Karpas-422 (cell line): ENCODE data around the gene C1QTNF9B. TPM values are rescaled to one million over a fixed set of nuclear protein-coding genes. Genes with fewer than 3 reads are reported as not detected.

ENCODE experiments used
- DNase-seq: peaks from one replicate; pipeline ENCODE4 v3.0.0-alpha.2; 2015
- H2AFZ ChIP-seq: fragments of 200-600 bp; sonication (generic); 2 replicates; pipeline ENCODE4 v1.6.1; 2014; ENCODE audit warnings: antibody characterized with exemption, low read length, mixed read lengths
- H3K27ac ChIP-seq: fragments of 200-600 bp; sonication (generic); 2 replicates; pipeline ENCODE4 v1.5.1; 2014; ENCODE audit warnings: mild to moderate bottlenecking, low read length, moderate library complexity
- H3K27me3 ChIP-seq: fragments of 200-600 bp; sonication (generic); 2 replicates; pipeline ENCODE4 v1.6.1; 2014; ENCODE audit warnings: low read length, mixed read lengths
- H3K36me3 ChIP-seq: fragments of 200-600 bp; sonication (generic); 2 replicates; pipeline ENCODE4 v1.6.1; 2014; ENCODE audit warnings: low read length, mixed read lengths; ENCODE audit not compliant: insufficient read depth
- H3K4me1 ChIP-seq: fragments of 200-600 bp; sonication (generic); 2 replicates; pipeline ENCODE4 v1.6.1; 2014; ENCODE audit warnings: mild to moderate bottlenecking, low read length, mixed read lengths
- H3K4me2 ChIP-seq: fragments of 200-600 bp; sonication (generic); 2 replicates; pipeline ENCODE4 v1.6.1; 2014; ENCODE audit warnings: low read length, low read depth, mild to moderate bottlenecking; ENCODE audit not compliant: poor library complexity, severe bottlenecking
- H3K4me3 ChIP-seq: fragments of 200-600 bp; sonication (generic); 2 replicates; pipeline ENCODE4 v1.5.1; 2014; ENCODE audit warnings: mild to moderate bottlenecking, antibody characterized with exemption, low read length, mixed read lengths
- H3K79me2 ChIP-seq: fragments of 200-600 bp; sonication (generic); 2 replicates; pipeline ENCODE4 v1.6.1; 2014; ENCODE audit warnings: mild to moderate bottlenecking, low read length, mixed read lengths
- H3K9ac ChIP-seq: fragments of 200-600 bp; sonication (generic); 2 replicates; pipeline ENCODE4 v1.6.0; 2014; ENCODE audit warnings: low read length
- H3K9me2 ChIP-seq: fragments of 200-600 bp; sonication (generic), shearing (Covaris generic); replicated peaks from 2 replicates; pipeline ENCODE4 v1.6.0; 2014; ENCODE audit warnings: mild to moderate bottlenecking, low read length, moderate library complexity; ENCODE audit not compliant: insufficient read depth
- H3K9me3 ChIP-seq: fragments of 300-700, 200-600 bp; sonication (generic); 2 replicates; pipeline ENCODE4 v1.6.1; 2014; ENCODE audit warnings: low read length, mixed read lengths
- H4K20me1 ChIP-seq: fragments of 200-600 bp; sonication (generic); 2 replicates; pipeline ENCODE4 v1.6.1; 2014; ENCODE audit warnings: mild to moderate bottlenecking, antibody characterized with exemption, low read length, low read depth; ENCODE audit not compliant: insufficient read depth
- total RNA-seq: library from RNA; depleted of rRNA; stranded (reverse); fragments of >200 nt; shearing (Covaris generic); gene quantifications from 2 replicates; pipeline ENCODE4 v1.2.3, GENCODE V29; 2014; ENCODE audit warnings: low replicate concordance

C1QTNF9B gene
- total RNA-seq, 1 experiment from 2014 or later, result not detected

DNA sequence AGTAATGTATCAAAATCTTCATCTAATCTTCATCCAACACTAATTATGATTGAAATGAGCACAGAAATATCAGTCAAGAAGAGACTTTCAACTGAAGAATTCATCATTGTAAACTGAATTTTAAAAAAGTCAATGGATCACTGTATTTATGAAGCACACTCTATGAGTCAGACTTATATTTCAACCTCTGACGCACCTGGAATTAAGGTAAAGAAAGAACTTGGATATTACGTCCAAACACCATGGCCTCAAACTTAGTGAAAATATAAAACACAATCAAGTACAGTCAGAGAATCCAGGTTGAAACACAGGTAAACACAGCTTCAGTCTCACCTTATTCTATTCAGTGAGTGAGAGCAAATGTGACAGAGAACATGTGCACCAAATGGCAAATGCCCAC lies 47.6 kb downstream of the C1QTNF9B start:
- H3K4me1 ChIP-seq, result peaks cover 52% of the 10 kb centered on the region
- H3K27me3 ChIP-seq, result no peaks in the 10 kb centered on the region
- H3K9ac ChIP-seq, result no peak overlapping the region

DNA sequence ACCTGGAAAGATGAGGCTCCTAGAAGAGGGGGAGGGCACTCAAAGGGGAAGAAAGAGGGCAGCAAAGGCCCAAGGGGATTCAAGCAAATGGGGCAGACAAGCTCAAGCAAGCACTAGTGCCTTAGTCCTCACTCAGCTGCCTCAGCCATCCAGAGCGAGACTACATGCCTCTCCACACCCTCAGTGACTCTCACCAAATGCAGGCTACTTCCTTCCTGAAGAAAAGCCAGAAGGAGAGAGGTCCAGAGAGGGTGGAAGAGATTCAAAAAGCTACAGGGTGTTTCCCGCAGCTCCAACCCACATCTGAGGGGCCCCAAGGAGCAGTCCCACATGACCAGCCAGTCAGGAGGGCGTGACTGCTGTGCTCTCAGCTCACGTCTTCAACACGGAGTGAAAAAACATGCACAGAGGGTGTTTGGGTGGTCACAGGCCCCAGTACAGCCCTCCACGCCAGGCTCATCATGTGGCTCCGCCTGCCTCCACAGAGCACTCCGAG lies 48.6 kb downstream of the C1QTNF9B start:
- peak; percentile 77 for DNase-seq
- Histone ChIP-seq H3K36me3 (no peaks in the 10 kb centered on the region), H3K27me3 (no peaks in the 10 kb centered on the region), H3K4me3 (no peak overlapping the region), H3K27ac (no peak overlapping the region), H3K4me1 (peaks cover 52% of the 10 kb centered on the region), H3K9ac (no peak overlapping the region), H4K20me1 (peaks cover 62% of the 10 kb centered on the region), H3K9me3 (no peaks in the 10 kb centered on the region), H3K79me2 (no peaks in the 10 kb centered on the region), H3K9me2 (no peaks in the 10 kb centered on the region), H3K4me2 (peak overlapping the region; percentile 60), H2AFZ (no peak overlapping the region)

More for the DNA sequence above, 47.6 kb downstream of the C1QTNF9B start:
- Histone ChIP-seq H3K4me2 (no peak overlapping the region), H3K4me3 (no peak overlapping the region), H3K79me2 (no peaks in the 10 kb centered on the region), H4K20me1 (peaks cover 54% of the 10 kb centered on the region), H3K9me3 (no peaks in the 10 kb centered on the region), H3K9me2 (no peaks in the 10 kb centered on the region), H2AFZ (no peak overlapping the region), H3K36me3 (no peaks in the 10 kb centered on the region), H3K27ac (no peak overlapping the region)
- DNase-seq, result no peak

GRCh38 chr13:23848019-23848418 lies 49.3 kb downstream of the C1QTNF9B start:
- H3K27ac ChIP-seq, result no peak overlapping the region
- no peak overlapping the region for H3K4me3 ChIP-seq
- H2AFZ ChIP-seq, result no peak overlapping the region
- peaks cover 52% of the 10 kb centered on the region for H3K4me1 ChIP-seq
- no peak overlapping the region for H3K9ac ChIP-seq
- no peaks in the 10 kb centered on the region for H3K79me2 ChIP-seq
- no peaks in the 10 kb centered on the region for H3K9me2 ChIP-seq
- H3K4me2 ChIP-seq, result peak overlapping the region; percentile 60
- no peaks in the 10 kb centered on the region for H3K36me3 ChIP-seq
- H3K27me3 ChIP-seq, result no peaks in the 10 kb centered on the region
- H4K20me1 ChIP-seq, result peaks cover 65% of the 10 kb centered on the region
- no peaks in the 10 kb centered on the region for H3K9me3 ChIP-seq
- no peak for DNase-seq

DNA sequence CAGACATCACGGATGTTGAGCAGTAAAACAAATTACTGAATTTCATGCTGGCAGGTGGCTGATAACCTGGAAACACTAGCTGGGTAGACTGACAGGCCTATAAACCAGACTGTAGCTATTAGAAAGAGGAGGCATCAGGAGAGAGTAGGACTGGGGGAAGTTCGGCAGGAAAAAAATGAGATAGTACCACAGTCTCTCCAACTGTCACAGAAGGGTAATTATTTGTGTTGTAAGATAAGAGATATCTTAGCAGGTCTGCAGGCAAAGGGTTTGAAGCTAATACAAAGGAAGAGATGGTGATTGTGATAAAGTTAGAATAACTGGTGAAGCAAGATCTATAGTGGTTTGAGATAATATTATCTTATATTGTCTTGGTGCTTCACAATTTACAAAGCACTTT lies 49.8 kb downstream of the C1QTNF9B start:
- Histone ChIP-seq H3K36me3 (no peaks in the 10 kb centered on the region), H2AFZ (no peak overlapping the region), H3K4me2 (no peak overlapping the region), H3K79me2 (no peaks in the 10 kb centered on the region), H3K9ac (no peak overlapping the region), H3K27me3 (no peaks in the 10 kb centered on the region), H3K9me2 (no peaks in the 10 kb centered on the region), H4K20me1 (peaks cover 66% of the 10 kb centered on the region), H3K4me3 (no peak overlapping the region), H3K4me1 (peaks cover 52% of the 10 kb centered on the region), H3K9me3 (no peaks in the 10 kb centered on the region), H3K27ac (no peak overlapping the region)
- no peak for DNase-seq

DNA sequence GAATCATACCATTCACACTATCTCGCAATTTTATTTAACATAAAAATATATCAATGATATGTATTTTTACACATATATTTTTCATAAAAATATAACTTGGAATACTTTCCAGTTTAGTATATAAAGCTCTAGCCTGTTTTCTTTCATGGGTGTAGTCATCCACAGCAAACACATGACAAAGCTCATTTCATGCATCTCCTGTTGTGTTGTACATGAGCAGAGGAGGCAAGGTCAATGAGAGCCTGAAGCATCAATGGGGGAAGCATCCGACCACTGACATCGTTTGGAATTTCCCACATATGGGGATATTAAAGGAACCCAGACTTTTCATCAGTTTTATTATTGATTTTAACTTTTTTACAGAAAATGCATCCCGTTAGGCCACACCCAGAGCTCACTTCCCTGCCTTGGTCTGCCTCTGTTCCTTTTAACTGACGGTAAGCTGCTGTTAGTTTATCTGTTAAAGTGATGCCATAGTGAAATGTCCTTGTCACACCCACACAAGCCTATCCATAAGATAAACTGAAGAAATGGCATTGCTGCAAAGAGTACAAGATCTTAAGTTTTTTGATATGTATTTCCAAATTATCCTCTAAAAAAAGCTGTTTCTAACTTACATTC lies 52.1 kb downstream of the C1QTNF9B start:
- no peaks in the 10 kb centered on the region for H3K27me3 ChIP-seq
- no peak for DNase-seq
- H4K20me1 ChIP-seq, result peaks cover 71% of the 10 kb centered on the region
- H3K9me2 ChIP-seq, result no peaks in the 10 kb centered on the region
- no peak overlapping the region for H2AFZ ChIP-seq
- no peak overlapping the region for H3K4me3 ChIP-seq
- no peaks in the 10 kb centered on the region for H3K9me3 ChIP-seq
- peak overlapping the region; percentile 68 for H3K4me2 ChIP-seq
- H3K9ac ChIP-seq, result no peak overlapping the region
- no peaks in the 10 kb centered on the region for H3K79me2 ChIP-seq
- no peaks in the 10 kb centered on the region for H3K36me3 ChIP-seq
- H3K4me1 ChIP-seq, result peaks cover 51% of the 10 kb centered on the region
- H3K27ac ChIP-seq, result no peak overlapping the region

DNA sequence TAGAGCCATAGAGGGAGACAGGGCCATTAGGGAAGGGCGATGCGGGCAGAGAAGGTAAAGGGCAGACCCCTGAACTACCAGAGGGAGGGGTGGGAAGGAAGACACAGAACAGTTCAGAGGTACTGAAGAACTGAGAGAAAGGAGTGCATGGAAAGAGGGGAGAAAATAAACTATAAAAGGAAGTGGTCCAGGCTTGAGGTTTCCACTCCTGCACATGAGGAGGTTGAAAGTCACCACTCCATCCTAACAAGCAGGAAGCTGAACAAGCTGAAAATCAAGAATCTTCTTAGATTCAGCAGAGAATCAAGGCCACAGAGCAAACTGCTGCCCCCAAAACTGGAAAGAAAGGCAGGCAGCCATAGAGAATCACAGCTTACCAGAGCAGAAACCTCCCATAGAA lies 53.2 kb downstream of the C1QTNF9B start:
- Histone ChIP-seq H3K9me2 (no peaks in the 10 kb centered on the region), H2AFZ (no peak overlapping the region), H3K4me3 (no peak overlapping the region), H3K36me3 (no peaks in the 10 kb centered on the region), H3K9ac (no peak overlapping the region), H3K27ac (no peak overlapping the region), H4K20me1 (peaks cover 64% of the 10 kb centered on the region), H3K4me1 (peaks cover 40% of the 10 kb centered on the region), H3K4me2 (no peak overlapping the region), H3K27me3 (no peaks in the 10 kb centered on the region), H3K79me2 (no peaks in the 10 kb centered on the region), H3K9me3 (no peaks in the 10 kb centered on the region)
- DNase-seq, result no peak

DNA sequence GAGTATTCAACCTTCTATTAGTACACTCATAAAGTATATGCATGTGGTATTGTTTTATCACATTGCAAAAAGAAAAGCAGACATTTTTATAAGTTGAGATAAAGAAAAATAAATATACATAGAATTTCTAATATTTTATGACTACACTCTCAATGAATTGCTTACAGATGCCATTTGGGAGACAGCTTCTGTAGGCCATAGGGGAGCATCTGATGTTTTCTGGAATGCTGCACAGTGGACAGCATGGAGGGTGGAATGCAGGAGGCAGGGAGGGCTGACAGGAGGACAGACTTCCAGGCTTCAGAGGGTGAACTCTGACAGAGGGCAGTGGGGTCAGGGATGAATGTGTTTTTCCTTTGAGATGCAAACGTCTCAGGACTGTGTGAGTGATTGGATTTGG lies 53.9 kb downstream of the C1QTNF9B start:
- H3K4me3 ChIP-seq, result no peak overlapping the region
- DNase-seq, result no peak
- no peaks in the 10 kb centered on the region for H3K27me3 ChIP-seq
- H3K9ac ChIP-seq, result no peak overlapping the region
- no peaks in the 10 kb centered on the region for H3K36me3 ChIP-seq
- no peak overlapping the region for H3K4me2 ChIP-seq
- H3K27ac ChIP-seq, result no peak overlapping the region
- no peaks in the 10 kb centered on the region for H3K9me3 ChIP-seq
- peaks cover 62% of the 10 kb centered on the region for H4K20me1 ChIP-seq
- no peaks in the 10 kb centered on the region for H3K79me2 ChIP-seq
- H3K4me1 ChIP-seq, result peaks cover 33% of the 10 kb centered on the region
- no peak overlapping the region for H2AFZ ChIP-seq
- H3K9me2 ChIP-seq, result no peaks in the 10 kb centered on the region

- H3K9me3 ChIP-seq, result no peaks in the 10 kb centered on the region
- no peaks in the 10 kb centered on the region for H3K27me3 ChIP-seq
- H3K79me2 ChIP-seq, result no peaks in the 10 kb centered on the region
- H3K36me3 ChIP-seq, result no peaks in the 10 kb centered on the region
- H3K4me1 ChIP-seq, result peaks cover 23% of the 10 kb centered on the region
- H4K20me1 ChIP-seq, result peaks cover 53% of the 10 kb centered on the region
- no peaks in the 10 kb centered on the region for H3K9me2 ChIP-seq
- no peak overlapping the region for H3K4me2 ChIP-seq
- no peak for DNase-seq
- H2AFZ ChIP-seq, result no peak overlapping the region
- H3K9ac ChIP-seq, result no peak overlapping the region
- H3K27ac ChIP-seq, result no peak overlapping the region
- H3K4me3 ChIP-seq, result no peak overlapping the region
Observed at GRCh38 chr13:23842406-23842805, 54.9 kb downstream of the C1QTNF9B start.
